GM12801 (cell line): ENCODE data around the gene MPO.

Experiments
- TF ChIP-seq, protein P1 (sequence below): IDR thresholded peaks from one replicate; pipeline ENCODE4 v1.5.1; 2011; ENCODE audit warnings: control low read depth; ENCODE audit not compliant: insufficient read length; ENCODE audit errors: extremely low read depth

The MPO gene

DNA sequence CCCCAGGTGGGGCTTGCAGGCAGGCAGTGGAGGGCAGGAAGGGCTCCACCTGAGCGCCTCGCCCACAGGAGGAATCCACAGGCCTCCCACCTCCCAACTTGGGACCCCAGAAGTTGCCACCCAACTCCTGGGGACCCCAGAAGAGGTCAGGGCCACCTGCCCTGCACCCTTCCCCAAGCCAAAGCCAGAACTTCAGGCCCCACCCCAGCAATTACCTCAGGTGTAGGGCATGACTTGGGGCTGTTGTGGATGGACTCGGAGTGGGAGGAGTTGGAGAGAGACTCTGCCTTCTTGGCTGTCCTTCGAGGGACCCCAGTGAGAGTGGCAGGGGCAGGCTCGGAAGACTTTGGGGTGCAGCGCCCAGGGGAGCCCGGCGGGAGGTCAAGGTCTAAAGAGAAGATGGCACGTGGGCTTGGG lies 37.3 kb upstream of the MPO start:
- TF ChIP-seq, protein P1, sequence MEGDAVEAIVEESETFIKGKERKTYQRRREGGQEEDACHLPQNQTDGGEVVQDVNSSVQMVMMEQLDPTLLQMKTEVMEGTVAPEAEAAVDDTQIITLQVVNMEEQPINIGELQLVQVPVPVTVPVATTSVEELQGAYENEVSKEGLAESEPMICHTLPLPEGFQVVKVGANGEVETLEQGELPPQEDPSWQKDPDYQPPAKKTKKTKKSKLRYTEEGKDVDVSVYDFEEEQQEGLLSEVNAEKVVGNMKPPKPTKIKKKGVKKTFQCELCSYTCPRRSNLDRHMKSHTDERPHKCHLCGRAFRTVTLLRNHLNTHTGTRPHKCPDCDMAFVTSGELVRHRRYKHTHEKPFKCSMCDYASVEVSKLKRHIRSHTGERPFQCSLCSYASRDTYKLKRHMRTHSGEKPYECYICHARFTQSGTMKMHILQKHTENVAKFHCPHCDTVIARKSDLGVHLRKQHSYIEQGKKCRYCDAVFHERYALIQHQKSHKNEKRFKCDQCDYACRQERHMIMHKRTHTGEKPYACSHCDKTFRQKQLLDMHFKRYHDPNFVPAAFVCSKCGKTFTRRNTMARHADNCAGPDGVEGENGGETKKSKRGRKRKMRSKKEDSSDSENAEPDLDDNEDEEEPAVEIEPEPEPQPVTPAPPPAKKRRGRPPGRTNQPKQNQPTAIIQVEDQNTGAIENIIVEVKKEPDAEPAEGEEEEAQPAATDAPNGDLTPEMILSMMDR: no peak

DNA sequence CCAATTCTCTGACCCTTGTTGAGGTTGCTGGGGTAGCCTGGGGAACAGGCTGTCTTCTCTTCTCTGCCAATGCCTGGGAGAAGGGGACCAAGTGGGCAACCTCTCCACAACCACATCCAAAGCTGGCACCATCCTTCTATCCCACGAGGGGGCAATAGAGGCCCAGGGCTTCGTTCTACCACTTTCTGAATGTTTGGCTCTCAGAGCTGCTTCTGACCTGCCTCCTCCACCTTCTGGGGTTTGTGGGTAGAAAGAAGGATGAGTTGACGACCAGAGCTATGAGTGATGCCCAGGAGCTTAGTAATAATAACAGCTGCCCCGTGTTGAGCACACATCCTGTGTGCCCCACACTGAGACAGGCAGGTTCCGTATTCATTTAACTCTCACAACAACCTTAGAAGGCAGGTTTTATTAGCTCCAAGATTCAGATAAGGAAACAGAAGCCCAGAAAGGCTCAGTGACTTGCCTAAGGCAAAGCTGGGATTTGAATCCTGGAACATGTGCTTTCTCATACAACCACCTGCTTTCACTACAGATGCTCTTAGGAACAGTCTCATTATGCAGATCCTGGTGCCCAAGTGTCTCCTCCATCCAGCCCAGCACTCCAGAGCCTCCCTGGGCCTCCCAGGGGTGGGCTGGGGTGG lies 36.8 kb upstream of the MPO start:
- TF ChIP-seq, protein P1: no peak

DNA sequence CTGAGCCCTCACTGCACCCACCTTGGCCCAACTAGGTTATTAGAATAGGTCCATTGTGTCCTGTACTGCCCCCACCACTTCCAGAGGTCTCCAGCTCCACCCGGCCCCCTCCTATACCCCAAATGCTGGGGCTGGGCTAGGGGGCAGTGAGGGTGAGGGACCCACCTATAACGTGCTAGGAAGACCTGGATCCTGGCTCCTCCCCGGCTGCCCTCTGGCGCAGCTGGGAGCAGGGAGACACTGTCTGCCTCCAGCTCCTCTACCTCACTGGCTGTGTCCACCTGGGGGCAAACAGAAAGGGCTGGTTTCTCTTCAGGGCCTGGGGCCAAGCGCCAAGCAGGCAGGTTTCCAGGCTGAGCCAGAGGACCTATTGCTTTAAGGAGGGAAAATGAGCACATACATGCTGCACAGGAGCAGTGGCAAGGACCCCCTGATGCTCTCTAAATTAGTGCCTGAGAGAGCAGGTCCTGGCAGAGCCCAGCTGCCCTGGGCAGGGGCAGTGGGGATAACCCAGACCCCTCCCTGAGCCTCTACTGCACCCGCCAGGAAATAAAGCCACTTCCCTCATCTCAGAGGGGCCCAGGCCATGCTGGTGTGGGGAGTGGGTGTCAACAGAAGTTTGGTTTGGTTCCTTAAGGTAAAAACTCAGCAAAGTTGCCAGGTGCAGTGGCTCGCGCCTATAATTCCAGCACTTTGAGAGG lies 35.7 kb upstream of the MPO start:
- TF ChIP-seq, protein P1: no peak

DNA sequence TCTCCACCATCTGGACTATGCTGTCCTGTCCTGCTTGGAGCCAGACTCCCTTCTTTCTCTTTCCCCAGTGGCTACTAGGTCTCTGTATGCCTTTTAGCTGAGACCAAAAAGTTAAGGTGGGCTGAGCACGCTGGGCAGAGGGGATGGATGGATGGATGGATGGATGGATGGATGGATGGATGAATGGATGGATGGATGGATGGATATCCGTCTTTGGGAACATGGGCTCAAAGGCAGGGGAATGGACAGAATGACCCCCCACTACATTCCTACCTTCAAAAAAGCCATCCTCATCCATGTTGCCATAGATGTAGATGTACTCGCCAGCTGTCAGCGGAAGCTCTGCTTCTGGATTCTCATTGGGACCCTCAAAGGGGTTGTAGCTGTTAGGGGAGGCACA lies 35.0 kb upstream of the MPO start:
- TF ChIP-seq, protein P1: no peak

DNA sequence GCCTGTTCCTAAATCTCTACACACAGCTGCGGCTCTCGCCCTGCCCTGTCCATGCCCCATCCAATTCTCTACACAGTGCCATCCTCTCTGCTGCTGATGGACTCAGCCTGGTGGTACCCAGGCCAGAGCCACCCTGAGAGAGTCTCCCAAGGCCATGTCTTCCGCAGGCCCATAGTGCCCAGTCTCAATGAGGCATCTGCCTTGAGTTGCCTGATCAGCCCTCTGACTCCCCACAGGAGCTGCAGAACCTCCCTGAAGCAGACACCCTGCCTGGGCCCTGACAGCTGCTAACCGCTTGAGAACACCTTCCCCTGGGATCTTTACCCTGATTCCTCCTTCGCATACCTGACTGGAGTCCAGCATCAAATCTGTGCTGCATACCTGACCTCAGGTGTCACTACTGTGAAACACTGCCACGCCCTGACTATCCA lies 34.6 kb upstream of the MPO start:
- TF ChIP-seq, protein P1: no peak

DNA sequence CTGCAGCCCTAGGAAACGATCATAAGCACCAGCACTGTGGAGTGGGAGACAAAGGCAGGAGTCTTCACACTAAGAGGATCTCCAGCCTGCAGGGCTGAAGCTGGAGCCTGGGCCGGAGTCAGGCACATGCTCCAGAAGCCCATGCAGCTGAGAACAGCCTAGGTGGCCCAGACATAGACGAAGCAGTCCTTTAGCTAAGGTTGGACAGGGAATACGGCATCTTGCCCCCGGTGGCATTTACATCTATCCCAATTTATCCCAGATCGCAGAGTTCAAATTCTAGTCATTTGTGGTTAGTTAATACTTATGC lies 33.9 kb upstream of the MPO start:
- TF ChIP-seq, protein P1: no peak

DNA sequence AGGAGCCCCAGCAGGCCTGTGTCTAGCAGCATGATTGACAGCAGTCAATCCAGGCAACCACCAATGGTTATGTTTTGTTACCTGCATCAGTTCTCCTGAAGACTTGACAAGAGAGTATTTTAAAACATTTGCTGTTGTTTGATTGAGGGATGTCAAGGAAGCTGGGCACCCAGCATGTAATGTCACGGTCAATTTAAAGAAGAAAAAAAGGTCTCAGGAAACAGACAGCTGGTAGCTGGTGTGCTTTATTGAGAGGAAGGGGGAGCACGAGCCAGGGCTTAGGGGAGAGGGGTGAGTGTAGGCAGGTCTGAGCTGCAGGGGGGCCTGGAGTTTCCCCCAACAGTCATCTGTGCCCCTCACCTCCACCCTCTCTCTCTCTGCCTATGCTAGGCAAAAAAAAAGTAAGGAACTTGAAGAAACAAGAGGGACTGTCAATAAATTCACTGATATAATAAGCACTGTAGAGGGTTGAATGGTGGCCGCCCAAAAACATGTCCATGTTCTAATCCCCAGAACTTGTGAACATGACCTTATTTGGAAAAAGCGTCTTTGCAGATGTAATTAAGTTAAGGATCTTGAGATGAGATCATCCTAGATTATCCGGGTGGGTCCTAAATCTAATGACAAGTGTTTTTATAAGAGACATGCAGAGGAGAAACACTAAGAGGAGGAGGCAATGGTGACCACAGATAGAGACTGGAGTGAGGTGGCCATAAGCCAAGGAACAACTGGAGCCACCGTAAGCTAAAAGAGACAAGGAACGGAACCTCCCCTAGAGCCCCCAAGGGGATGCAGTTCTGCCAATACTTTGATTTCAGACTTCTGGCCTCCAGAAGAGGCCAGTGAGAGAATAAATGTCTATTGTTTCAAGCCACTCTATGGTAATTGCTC lies 33.3 kb upstream of the MPO start:
- TF ChIP-seq, protein P1: no peak
